HFFc6 (cell line): ENCODE results near the gene CDH23. TPM values are rescaled to one million over a fixed set of nuclear protein-coding genes. Genes with fewer than 3 reads are reported as not detected.

Experiments used
- DNase-seq: peaks from one replicate; pipeline ENCODE4 v3.0.0-alpha.2; 2018
- H3K27ac Mint-ChIP-seq: 2 replicates; pipeline ENCODE4 v1.8.0; 2020; ENCODE audit warnings: mild to moderate bottlenecking, mixed read lengths
- H3K27me3 Mint-ChIP-seq: 2 replicates; pipeline ENCODE4 v1.8.0; 2021; ENCODE audit warnings: mild to moderate bottlenecking, moderate library complexity, mixed read lengths; ENCODE audit not compliant: insufficient read depth
- H3K36me3 Mint-ChIP-seq: 2 replicates; pipeline ENCODE4 v1.8.0; 2021; ENCODE audit warnings: low read depth, mixed read lengths
- H3K4me1 Mint-ChIP-seq: 2 replicates; pipeline ENCODE4 v1.8.0; 2020; ENCODE audit warnings: low read depth, mixed read lengths
- H3K4me3 Mint-ChIP-seq: 2 replicates; pipeline ENCODE4 v1.8.0; 2020; ENCODE audit warnings: mild to moderate bottlenecking, moderate library complexity, mixed read lengths
- H3K9me3 Mint-ChIP-seq: 2 replicates; pipeline ENCODE4 v1.8.0; 2020; ENCODE audit warnings: mild to moderate bottlenecking, mixed read lengths
- CTCF ChIP-seq: fragments of 200-600 bp; sonication (generic); IDR thresholded peaks from 2 replicates; pipeline ENCODE4 v1.5.0; 2021; ENCODE audit warnings: antibody characterized with exemption, mild to moderate bottlenecking
- total RNA-seq, 6 experiments: library from RNA; stranded (reverse); fragmentation: NEBNext Ultra II Directional; extraction: Animal tissue kit (Norgen Biotek cat#: 25700); gene quantifications; 2 replicates in 1 of 6; 3 replicates in 5 of 6; pipeline ENCODE4 v1.2.3, GENCODE V29; 2021

Gene CDH23
- total RNA-seq, 6 experiments from 2014 or later, result 0.02 to 0.11 (median 0.04) TPM; not detected in 2

GRCh38 chr10:71835671-71836595 lies 439.2 kb downstream of the CDH23 start:
- H3K36me3 Mint-ChIP-seq, result peaks cover 16% of the 10 kb centered on the region
- H3K4me1 Mint-ChIP-seq, result peaks cover 72% of the 10 kb centered on the region
- peak; percentile 83 for DNase-seq
- peak overlapping the region; percentile 83 for H3K27ac Mint-ChIP-seq
- H3K9me3 Mint-ChIP-seq, result no peaks in the 10 kb centered on the region
- H3K27me3 Mint-ChIP-seq, result peaks cover 1% of the 10 kb centered on the region
- H3K4me3 Mint-ChIP-seq, result peak overlapping the region; percentile 29
- no peak for TF ChIP-seq CTCF

GRCh38 chr10:71836596-71836974 lies 439.9 kb downstream of the CDH23 start:
- H3K27ac Mint-ChIP-seq, result peak overlapping the region; percentile 83
- DNase-seq, result no peak
- peaks cover 16% of the 10 kb centered on the region for H3K36me3 Mint-ChIP-seq
- peaks cover 71% of the 10 kb centered on the region for H3K4me1 Mint-ChIP-seq
- H3K27me3 Mint-ChIP-seq, result peaks cover 1% of the 10 kb centered on the region
- no peak overlapping the region for H3K4me3 Mint-ChIP-seq
- no peaks in the 10 kb centered on the region for H3K9me3 Mint-ChIP-seq
- no peak for TF ChIP-seq CTCF

- peaks cover 1% of the 10 kb centered on the region for H3K27me3 Mint-ChIP-seq
- DNase-seq, result no peak
- peak overlapping the region; percentile 83 for H3K27ac Mint-ChIP-seq
- peaks cover 64% of the 10 kb centered on the region for H3K4me1 Mint-ChIP-seq
- H3K4me3 Mint-ChIP-seq, result peak overlapping the region; percentile 59; the same call in 1 of the 2 replicates
- H3K9me3 Mint-ChIP-seq, result no peaks in the 10 kb centered on the region
- peak; percentile 54 for TF ChIP-seq CTCF
- H3K36me3 Mint-ChIP-seq, result peaks cover 10% of the 10 kb centered on the region; the same call in 1 of the 2 replicates
Measured at GRCh38 chr10:71837098-71837827, 440.5 kb downstream of the CDH23 start.

GRCh38 chr10:71838264-71839211 lies 441.8 kb downstream of the CDH23 start:
- peaks cover 1% of the 10 kb centered on the region for H3K27me3 Mint-ChIP-seq
- H3K4me1 Mint-ChIP-seq, result peaks cover 68% of the 10 kb centered on the region
- peaks cover 10% of the 10 kb centered on the region; the same call in 1 of the 2 replicates for H3K36me3 Mint-ChIP-seq
- DNase-seq, result peak; percentile 75
- H3K9me3 Mint-ChIP-seq, result no peaks in the 10 kb centered on the region
- no peak for TF ChIP-seq CTCF
- peak overlapping the region; percentile 59 for H3K4me3 Mint-ChIP-seq
- peak overlapping the region; percentile 83 for H3K27ac Mint-ChIP-seq
